Measurements from ENCODE around the gene WDCP.
A peak's percentile ranks its signal among the peaks of the same experiment; 100 is the strongest.
"Not testable (repeated sequence)": the region's sequence is repeated elsewhere in the genome, so short reads cannot be mapped to it uniquely, and the experiment has no call there.

The WDCP gene

DNA sequence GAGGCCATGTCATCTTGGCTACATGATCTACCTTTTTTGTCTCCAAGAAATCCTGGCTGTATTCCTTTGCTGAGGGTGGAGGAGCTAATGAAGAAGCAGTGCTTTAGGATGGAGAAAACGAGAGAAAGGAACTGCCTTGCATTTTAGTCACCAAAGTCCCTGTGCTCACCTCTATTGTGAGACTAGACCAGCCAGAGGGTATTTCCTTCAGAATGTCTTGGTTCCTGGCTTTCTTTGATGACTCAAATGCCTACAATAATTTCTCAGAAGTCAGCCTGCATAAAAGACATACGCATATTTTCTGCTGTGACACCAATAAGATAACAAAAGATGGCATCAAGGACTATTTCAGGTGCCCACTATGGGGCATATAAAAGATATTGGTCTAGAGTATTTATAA is 18.1 kb upstream of the WDCP start:
- no peak for DNase-seq (ENCODE audit: low spot score)

DNA sequence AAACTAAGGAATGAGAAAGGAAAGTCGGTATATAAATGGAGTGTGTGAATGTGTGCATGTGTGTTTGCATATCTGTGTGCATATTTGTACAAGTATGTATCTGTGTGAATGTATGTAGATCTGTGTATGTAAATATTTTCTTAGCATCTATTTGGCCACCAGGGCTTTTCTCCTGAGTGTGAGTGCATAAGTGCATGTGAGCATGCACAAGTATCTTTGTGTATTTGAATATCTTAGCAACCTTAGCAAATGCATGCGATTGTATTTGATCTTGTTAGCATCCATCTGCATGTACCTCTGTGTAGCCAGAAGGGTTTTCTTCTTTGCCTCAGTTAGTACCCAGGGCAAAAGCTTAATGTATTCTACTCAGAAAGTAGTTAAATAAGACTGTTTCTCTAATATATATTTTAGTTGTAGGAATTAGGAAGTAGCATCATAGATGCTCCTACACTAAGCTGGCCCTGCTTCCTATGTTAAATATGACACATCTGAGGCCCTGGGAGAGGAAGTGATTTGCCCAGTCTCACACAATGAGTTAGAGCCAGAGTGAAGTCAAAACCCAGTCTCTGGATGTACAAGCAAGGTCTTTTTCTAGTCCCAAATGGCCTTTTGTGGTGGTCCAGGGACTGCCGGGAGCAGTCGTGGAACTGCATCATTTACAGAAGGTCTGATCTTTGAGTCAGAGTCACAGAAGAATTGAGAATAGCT is 11.5 kb upstream of the WDCP start:
- peak; percentile 48 for DNase-seq (ENCODE audit: low spot score)

DNA sequence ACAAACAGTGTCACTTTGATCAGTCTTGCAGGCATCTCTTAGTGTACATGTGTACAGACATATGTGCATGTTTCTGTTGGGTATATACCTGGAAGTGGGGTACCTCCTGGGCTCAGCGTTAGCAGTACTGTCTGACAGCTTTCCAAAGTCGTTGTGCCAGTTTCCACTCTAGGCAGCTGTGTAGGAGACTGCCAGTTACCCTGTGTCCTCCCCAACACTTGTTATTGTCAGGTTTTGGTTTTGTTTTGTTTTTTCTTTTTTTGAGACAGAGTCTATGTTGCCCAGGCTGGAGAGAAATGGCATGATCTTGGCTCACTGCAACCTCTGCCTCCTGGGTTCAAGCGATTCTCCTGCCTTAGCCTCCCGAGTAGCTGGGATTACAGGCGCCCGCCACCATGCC is 8.6 kb upstream of the WDCP start:
- no peak for DNase-seq (ENCODE audit: low spot score)

DNA sequence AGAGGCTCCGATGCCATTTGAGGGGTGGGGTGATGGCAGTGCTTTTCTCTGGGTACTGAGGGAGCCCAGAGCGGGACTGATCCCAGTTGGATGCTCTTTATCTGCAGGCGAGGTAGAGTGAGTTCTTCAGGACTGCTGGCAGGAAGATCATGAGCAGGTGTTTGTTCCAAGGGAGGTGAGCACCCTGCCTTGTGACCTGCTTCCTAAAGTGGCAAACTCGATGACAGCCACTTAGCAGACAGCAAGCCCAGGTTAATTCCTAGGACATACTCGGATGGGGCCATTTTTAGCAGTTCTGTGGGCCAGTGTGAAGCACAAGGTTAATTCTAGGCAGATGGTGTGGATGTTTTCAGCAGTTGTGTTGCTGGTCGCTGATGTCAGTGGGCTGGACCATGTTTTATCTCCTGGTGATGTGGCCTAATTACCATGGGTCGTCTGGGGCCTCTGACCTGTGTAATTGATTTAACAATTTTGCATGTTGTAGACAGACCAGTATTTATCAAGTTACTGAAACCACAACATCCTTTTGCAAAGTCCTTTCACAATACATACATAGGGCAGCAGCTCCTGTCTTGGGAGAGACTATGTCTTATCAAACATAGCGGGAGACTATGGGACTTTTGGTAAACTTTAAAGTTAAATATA is 7.3 kb upstream of the WDCP start:
- DNase-seq (ENCODE audit: low spot score) = no peak

DNA sequence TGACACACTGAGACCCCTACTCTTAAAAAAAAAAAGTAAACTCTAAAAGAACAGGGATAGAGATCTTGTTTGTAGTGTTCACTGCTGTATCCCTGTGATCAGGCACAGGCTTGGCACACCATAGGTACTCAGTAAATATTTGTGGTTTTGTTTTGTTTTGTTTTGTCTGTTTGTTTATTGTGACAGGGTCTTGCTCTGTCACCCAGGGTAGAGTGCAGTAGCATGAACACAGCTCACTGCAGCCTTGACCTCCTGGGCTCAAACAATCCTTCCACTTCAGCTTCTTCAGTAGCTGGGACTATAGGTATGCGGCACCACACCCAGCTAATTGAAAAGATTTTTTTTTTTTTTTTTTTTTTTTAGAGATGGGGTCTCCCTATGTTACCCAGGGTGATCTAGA is 5.8 kb upstream of the WDCP start:
- DNase-seq (ENCODE audit: low spot score) = no peak

DNA sequence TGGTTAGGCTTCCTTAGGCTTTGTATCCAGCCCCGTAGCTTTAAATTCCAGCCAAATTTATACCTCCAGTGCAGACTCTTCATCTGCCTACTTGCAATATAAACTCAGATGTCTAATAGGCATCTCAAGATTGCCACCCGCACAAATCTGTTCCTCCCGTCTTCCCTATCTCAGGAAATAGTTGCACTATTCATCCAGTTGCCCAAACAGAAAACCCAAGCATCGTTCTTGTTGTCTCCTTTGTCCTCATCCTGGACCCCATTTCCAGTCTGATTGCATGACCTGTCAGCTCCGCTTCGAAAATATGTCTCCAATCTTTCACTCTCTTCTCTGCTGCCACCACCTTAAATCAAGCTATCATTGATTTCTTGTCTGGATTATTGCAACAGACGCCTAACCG is 4.6 kb upstream of the WDCP start:
- DNase-seq (ENCODE audit: low spot score) = no peak

DNA sequence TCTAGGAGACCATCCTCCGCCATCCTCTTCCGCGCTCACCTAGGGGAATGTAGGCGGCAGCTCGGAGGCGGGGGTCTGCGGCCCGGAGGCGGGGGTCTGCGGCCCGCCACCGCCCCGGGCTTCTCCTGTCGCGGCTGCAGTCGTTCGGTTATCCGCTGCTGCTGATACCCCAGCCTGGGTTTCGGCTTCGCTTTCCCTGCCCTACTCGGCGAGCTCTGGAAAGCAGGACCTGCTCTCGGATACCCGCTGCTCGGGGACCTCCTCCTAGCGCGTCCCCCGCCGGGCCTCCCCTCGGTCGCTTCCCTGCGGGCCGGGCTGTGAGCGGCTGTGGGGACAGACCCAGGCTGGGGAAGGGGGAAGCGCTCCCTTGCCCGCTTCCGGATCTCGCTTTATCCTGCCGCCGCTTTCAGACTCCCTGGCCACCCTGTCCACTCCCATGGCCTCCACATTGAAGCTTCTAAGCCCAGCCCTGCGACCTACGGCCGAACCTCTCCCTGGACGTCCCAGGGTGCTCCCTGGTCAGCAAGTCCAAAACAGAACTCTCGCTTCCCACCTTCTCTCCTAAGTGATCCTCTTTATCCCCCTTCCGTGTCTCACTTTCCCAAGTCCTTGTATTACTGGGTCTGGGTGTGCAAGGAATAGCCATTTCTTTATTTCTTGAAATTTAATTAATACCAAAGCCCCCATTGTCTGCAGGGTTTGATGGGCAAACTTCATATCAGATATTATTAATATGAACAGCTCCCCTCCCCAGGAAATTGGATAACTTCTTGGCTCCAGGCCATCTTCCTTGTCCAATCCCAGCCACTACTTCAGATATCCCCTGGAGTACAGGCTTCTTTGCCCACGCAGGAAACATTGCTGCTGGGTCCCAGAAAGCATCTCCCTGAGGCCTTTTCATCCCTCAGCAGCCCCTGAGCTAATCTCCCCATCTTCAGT is 3.1 kb upstream of the WDCP start:
- no peak for DNase-seq (ENCODE audit: low spot score)

DNA sequence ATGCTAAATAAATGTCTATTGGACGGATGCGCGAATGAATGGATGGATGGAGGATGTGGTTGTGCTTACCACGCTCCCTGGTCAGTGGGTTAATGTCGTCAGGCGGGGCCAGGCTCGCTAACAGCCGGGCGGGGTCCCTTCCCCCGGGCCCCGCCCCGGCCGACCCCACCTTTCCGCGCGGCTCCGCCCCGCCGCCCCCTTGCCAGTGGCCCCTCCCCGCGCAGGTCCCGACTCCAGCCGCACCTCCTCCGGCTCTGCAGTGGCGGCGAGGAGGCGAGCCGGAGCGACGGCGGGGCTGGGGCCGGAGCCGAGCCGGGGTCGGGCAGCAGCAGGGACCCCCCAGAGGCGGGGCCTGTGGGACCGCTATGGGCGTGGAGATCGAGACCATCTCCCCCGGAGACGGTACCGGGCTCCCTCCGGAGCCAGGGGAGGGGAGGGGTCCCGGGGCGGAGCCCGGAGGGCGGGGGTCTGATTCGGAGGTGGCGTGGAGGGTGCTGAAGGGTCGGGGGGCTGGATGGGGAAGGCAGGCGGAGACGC is 2.4 kb upstream of the WDCP start, which contains the start of gene FKBP1B:
FKBP1B (plus strand) TSS at position 257 of the 537 bp plus-strand sequence; CDS start at position 366, 109 bp downstream.
- DNase-seq (ENCODE audit: low spot score) = peak; percentile 75

DNA sequence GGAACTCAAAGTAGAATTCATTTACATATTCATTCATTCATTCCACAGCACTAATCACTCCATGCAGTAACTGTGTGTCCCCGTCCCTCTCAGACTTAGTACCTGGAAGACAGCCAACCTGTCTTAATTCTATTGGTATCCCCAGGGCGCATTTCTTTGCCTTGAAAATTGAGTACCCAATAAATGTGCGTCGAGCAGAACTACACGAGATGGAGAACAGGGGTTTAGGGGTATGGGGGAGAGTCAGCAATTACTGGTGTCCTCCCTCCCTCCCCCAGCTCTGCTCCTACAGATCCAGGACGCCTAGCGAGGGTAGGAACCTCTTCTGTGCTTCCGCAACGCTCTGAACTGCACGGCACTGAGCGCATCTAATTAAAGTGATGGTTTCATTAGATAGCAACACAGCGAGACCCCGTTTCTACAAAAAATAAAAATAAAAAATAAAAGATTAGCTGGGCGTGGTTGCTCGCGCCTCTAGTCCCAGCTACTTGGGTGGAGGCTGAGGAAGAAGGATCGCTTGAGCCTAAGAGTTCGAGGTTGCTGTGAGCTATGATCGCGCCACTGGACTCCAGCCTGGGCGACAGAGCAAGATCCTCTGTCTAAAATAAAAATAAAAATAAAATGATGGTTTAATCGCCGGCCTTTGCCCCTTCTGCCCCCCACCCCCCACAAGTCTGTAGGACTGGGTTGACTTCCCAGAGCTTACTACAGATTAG is 1.7 kb upstream of the WDCP start:
- no peak for DNase-seq (ENCODE audit: low spot score)

DNA sequence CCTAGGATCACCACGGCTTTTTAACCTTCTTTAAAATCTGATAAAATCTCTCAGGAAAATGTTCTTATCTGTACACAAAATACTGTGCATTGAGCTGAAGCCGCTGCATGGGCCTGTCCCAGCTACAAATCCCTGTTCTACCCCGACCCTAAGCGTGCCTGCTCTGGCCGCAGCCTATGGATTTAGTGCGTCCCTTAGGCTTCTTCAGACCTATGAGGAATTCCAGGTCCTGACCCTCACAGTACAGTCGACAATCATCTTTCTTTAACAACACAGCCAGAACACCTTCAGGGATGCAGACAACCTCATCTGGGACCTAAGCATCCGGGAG is 477 bp upstream of the WDCP start:
- DNase-seq (ENCODE audit: low spot score) = no peak

DNA sequence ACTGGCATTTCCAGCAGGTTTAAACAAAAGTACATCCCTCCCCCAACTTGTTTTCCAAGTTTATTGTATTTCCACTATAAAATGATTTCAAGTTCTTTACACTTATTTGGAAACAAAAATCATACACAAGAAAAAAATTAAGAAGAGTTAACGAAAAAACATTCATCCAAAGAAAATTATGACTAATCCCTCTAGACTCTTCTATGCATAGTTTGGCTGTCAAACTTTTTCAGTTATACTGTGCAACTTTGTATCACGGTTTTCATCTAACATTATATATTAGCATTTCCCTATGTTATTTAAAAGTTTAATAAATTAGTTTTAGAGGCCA is 627 bp downstream of the WDCP start:
- no peak for DNase-seq (ENCODE audit: low spot score)

DNA sequence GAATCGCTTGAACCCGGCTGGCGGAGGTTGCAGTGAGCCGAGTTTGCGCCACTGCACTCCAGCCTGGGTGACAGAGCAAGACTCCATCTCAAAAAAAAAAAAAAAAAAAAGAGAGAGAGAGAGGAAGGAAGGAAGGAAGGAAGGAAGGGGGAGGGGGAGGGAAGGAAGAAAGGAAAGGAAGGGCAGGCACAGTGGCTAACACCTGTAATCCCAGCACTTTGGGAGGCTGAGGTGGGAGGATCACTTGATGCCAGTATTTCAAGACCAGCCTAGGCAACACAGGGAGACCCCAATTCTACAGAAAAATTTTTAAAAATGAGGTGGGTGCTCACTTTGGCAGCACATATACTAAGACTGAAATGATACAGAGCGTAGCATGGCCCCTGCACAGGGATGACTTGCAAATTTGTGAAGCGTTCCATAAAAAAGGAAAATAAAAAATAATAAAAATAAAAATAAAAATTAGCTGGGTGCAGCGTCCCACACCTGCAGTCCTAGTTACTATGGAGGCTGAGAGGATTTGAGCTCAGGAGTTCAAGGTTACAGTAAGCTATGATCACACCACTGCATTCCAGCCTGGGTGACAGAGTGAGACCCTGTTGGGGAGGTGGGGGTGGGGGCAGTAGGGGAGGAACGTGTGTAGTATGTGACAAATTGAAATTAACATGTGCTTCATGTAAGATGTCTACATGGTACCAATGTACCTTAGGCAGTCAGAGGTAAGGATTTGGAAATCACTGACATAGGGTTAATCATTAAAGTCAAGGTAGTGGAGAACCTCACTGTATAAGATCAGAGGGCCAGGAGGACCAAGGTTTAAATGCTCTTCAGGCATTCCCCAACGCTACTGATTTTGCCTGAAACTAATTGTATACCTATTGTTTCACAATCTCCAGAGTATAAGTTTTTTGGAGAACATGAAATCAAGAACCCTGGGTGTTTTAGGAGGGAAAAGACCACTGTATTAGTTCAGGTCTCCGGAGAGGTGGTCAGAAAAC is 1.4 kb downstream of the WDCP start:
- DNase-seq (ENCODE audit: low spot score) = no peak

DNA sequence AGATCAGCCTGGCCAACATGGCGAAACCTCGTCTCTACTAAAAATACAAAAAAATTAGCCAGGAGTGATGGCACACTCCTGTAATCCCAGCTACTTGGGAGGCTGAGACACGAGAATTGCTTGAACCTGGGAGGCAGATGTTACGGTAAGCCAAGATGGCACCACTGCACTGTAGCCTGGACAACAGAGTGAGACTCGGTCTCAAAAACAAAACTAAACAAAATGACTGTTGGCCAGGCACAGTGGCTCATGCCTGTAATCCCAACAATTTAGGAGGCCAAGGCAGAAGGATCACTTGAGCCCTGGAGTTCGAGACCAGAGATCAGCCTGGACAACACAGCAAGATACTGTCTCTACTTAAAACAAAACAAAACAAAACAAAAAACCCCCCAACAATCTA is 4.1 kb downstream of the WDCP start:
- DNase-seq (ENCODE audit: low spot score) = not testable (repeated sequence)

DNA sequence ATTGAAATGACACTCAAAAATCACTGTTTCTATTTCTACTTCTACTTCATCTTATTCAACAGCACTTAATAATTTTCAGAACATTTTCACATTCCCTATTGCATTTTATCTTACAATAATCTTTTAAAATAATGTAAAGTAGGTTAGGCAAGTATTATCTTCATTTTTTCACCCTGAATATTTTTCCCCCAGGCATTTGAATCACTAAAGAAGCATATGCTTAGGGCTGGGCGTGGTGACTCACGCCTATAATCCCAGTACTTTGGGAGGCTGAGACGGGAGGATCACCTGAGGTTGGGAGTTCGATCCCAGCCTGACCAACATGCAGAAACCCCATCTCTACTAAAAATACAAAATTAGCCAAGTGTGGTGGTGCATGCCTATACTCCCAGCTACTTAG is 6.7 kb downstream of the WDCP start:
- DNase-seq (ENCODE audit: low spot score) = no peak

DNA sequence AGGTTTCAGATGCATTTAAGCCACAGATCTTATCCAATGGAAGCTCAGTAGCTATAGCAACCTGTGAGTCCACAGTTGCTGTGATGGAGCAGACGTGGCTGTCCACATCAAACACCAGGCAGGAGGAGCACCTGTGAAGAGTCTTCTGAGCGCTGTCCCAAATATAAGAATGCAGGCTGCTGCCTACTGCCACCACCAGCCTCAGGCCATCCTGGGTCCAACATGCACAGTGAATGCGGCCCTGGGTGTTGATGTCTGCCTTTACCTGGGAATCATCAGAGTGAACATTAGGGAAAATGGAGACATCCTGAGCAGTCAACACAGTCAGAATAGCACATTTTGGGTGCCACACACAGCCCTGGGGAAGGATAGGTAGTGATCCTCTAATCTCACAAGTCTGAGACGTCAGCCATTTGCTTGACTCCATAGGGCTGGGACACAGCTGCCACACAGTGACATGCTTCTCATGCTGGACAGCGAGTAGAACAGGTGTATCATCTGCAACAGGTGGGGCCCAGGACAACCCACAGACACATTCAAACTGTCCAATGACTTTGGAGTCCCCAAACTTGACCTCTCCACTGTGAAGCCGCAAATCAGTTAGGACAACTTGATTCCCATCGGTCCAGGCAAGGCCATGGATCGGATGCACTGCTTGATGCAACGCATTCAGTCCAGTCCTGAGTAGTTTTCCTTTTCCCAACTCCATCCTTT is 8.2 kb downstream of the WDCP start:
- DNase-seq (ENCODE audit: low spot score) = no peak

DNA sequence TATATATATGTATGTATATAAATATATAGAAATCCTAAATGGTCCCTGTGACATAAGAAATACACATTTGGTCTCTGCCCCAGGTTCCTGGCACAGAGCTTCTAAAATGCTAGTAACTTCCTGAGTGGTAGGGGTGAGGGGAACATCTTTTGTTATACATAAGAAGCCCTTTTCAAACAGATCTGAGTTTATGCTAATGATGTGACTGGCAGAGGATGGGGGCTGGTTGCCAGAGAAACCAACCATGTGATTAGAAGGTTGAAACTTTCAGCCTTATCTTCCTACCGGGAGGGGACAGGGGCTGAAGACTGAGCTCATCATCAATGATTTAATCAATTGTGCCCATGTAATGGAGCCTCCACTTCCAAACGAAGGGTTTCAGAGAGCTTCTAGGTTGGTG is 21.0 kb downstream of the WDCP start:
- DNase-seq (ENCODE audit: low spot score) = no peak

DNA sequence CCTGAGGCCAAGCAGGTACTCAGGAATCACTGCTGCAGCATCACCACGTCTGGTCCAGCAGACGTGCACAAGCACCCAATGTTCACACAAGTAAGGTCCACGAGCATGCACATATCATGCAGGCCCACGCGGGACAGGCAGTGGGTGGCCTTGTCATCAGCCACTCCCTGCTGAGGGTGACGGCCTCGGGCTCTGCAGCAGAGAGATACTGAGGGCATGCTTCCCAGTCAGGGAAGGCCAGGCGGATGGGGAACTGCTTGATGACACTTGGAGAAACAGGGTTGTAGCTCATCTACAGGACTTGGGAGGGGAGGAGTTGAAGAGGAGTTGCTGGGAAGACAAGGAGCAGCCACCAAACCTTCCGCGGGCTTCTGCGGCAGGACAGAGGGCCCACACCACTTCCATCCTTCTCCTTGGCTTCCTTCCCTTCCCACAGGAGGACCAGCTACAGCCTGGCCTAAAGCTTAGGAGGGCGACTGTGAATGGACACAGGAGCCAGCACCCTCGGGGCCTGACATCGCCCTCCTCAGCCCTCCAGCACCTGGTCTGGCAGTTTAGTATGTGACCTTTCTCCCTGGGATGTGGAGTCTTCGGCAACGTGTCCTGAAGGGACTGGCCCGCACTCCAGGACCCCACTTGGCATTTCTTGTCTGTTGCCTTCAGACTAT is 22.1 kb downstream of the WDCP start:
- no peak for DNase-seq (ENCODE audit: low spot score)

DNA sequence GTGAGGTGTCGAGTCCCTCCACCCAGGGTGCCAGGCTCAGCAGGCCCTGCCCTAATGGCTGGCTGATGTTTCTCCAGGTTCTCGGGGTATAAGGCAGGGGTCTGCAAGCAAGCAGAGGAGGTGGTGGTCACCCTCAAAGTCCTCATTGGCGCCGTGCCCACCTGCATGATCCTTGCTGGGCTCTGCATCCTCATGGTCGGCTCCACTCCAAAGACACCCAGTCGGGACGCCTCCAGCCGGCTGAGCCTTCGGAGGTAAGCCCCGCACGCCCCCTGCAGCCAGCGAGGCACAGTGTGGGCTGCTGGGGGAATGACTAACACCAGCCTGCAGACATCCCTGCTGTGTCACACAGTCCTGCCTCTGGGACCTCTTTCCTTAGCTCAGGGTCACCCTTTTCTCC is 23.2 kb downstream of the WDCP start:
- DNase-seq (ENCODE audit: low spot score) = no peak

DNA sequence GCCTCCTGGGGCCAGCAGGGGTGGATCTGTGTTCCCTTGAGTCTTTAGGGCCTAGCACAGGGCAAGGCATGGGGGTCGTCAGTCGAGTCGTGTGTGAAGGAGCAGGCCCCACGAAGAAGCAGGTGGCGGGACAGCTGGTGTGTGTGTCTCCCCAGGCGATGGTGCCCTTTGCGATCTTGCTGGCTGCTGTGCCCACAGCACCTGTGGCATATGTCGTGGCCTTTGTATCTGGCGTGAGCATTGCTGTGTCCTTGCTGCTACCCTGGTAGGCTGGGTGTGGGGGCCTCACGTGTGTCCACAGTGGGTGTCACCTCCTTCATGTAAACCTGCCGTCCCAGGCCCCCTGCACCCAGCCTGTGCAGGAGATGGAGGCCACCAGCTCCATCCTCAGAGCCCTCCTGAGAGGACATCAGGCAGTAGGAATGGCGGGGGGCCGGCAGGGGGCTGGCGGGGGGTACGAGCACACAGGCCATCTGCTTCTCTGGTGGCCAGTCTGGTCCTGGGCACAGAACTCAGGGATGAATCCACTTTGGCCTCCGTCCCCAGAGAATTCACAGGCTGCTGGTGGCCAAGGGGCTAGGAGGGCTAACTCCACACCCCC is 24.1 kb downstream of the WDCP start:
- DNase-seq (ENCODE audit: low spot score) = no peak

All from NAMALWA (cell line).